ENCODE results near the gene HMSD.

Gene HMSD

GRCh38 chr18:63960891-63961290 is 11.8 kb downstream of the HMSD start:
- DNase-seq = no peak

- DNase-seq = no peak
Measured at GRCh38 chr18:63961435-63961980, 12.4 kb downstream of the HMSD start.

GRCh38 chr18:63962137-63962536 is 13.0 kb downstream of the HMSD start:
- no peak for DNase-seq

GRCh38 chr18:63963615-63964256 is 14.6 kb downstream of the HMSD start:
- peak; percentile 81 for DNase-seq

- no peak for DNase-seq
Measured at GRCh38 chr18:63964908-63965307, 15.8 kb downstream of the HMSD start.

GRCh38 chr18:63965716-63966330 is 16.7 kb downstream of the HMSD start:
- DNase-seq = no peak

GRCh38 chr18:63969942-63970808 is 21.1 kb downstream of the HMSD start, which contains the start of gene SERPINB8:
Gene SERPINB8 (plus strand): TSS chr18:63970081. CDS start chr18:63978309, 8,228 bp downstream.
- peak; percentile 97 for DNase-seq

GRCh38 chr18:63970809-63971205 is 21.7 kb downstream of the HMSD start:
- peak; percentile 94 for DNase-seq

- DNase-seq = no peak
Measured at GRCh38 chr18:63971320-63972001, 22.4 kb downstream of the HMSD start.

GRCh38 chr18:63972002-63972376 is 22.9 kb downstream of the HMSD start:
- no peak for DNase-seq

GRCh38 chr18:63974991-63975390 is 25.9 kb downstream of the HMSD start:
- DNase-seq = no peak

GRCh38 chr18:63975628-63976027 is 26.5 kb downstream of the HMSD start:
- DNase-seq = no peak

GRCh38 chr18:63977040-63977439 is 27.9 kb downstream of the HMSD start:
- no peak for DNase-seq

- DNase-seq = peak; percentile 80
Measured at GRCh38 chr18:63979409-63979920, 30.4 kb downstream of the HMSD start.

- DNase-seq = no peak
Measured at GRCh38 chr18:63980027-63980426, 30.9 kb downstream of the HMSD start.

- no peak for DNase-seq
Measured at GRCh38 chr18:63980896-63981460, 31.9 kb downstream of the HMSD start.

GRCh38 chr18:63981719-63982118 is 32.6 kb downstream of the HMSD start:
- DNase-seq = no peak

GRCh38 chr18:63982361-63982760 is 33.3 kb downstream of the HMSD start:
- DNase-seq = no peak

GRCh38 chr18:63986885-63987284 is 37.8 kb downstream of the HMSD start:
- no peak for DNase-seq

- DNase-seq = no peak
Measured at GRCh38 chr18:63987743-63988142, 38.6 kb downstream of the HMSD start.

GRCh38 chr18:63992751-63993150 is 43.6 kb downstream of the HMSD start:
- DNase-seq = no peak

GRCh38 chr18:63994783-63995399 is 45.8 kb downstream of the HMSD start:
- DNase-seq = no peak
